Activated CD8-positive, alpha-beta memory T cell treated with anti-CD3 and anti-CD28 coated beads, Interleukin-2, amount 10 ng/mL, durations not matched to agents 7 days and 5 days (primary cell): ENCODE results near the gene RASL12. TPM values are rescaled to one million over a fixed set of nuclear protein-coding genes. Genes with fewer than 3 reads are reported as not detected.
"Not testable (repeated sequence)": the region's sequence is repeated elsewhere in the genome, so short reads cannot be mapped to it uniquely, and the experiment has no call there.

Experiments used
- ATAC-seq: fragments of 150-1000 bp; cut with Tn5 transposase; one replicate; pipeline ENCODE4 v1.10.0; 2021; ENCODE audit warnings: moderate library complexity
- CTCF ChIA-PET: fragments of 350-600 bp; sonication (Branson Sonifier 250); formaldehyde crosslinking; loops from one replicate; lab custom pipeline; 2021; ENCODE audit warnings: antibody characterized with exemption; lab: Charles Lee
- DNase-seq: peaks from one replicate; pipeline ENCODE4 v3.0.0-alpha.2; 2020
- H3K27ac Mint-ChIP-seq: one replicate; pipeline ENCODE4 v1.8.0; 2021; ENCODE audit warnings: mild to moderate bottlenecking, mixed read lengths
- H3K27me3 Mint-ChIP-seq: one replicate; pipeline ENCODE4 v1.8.0; 2021; ENCODE audit warnings: mixed read lengths
- H3K36me3 Mint-ChIP-seq: one replicate; pipeline ENCODE4 v1.8.0; 2021; ENCODE audit warnings: mild to moderate bottlenecking, mixed read lengths
- H3K4me1 Mint-ChIP-seq: one replicate; pipeline ENCODE4 v1.8.0; 2021; ENCODE audit warnings: mixed read lengths
- H3K4me3 Mint-ChIP-seq: one replicate; pipeline ENCODE4 v1.8.0; 2021; ENCODE audit warnings: mild to moderate bottlenecking, moderate library complexity, mixed read lengths
- H3K9me3 Mint-ChIP-seq: one replicate; pipeline ENCODE4 v1.8.0; 2022; ENCODE audit warnings: low read depth, mixed read lengths
- total RNA-seq, 2 experiments: library from RNA; stranded (reverse); gene quantifications; one replicate each; pipeline ENCODE4 v1.2.3, GENCODE V29; 2021

The RASL12 gene
- total RNA-seq, 2 experiments from 2014 or later: not detected

GRCh38 chr15:65097651-65098263, 30.0 kb upstream of the RASL12 start:
- DNase-seq (no peak), ATAC-seq (no peak)
- Mint-ChIP-seq H3K4me1 (peaks cover 4% of the 10 kb centered on the region), H3K27ac (no peak overlapping the region), H3K4me3 (no peak overlapping the region), H3K36me3 (no peaks in the 10 kb centered on the region), H3K9me3 (no peaks in the 10 kb centered on the region), H3K27me3 (no peaks in the 10 kb centered on the region)
- CTCF ChIA-PET: no interaction called here

- Mint-ChIP-seq H3K27ac (no peak overlapping the region), H3K4me3 (no peak overlapping the region), H3K27me3 (no peaks in the 10 kb centered on the region), H3K36me3 (no peaks in the 10 kb centered on the region), H3K4me1 (peaks cover 4% of the 10 kb centered on the region), H3K9me3 (no peaks in the 10 kb centered on the region)
- no peak for ATAC-seq
- CTCF ChIA-PET: no interaction called here
- no peak for DNase-seq
Observed at GRCh38 chr15:65096481-65097385, 28.9 kb upstream of the RASL12 start.

- Mint-ChIP-seq H3K4me3 (no peak overlapping the region), H3K36me3 (no peaks in the 10 kb centered on the region), H3K27ac (no peak overlapping the region), H3K4me1 (no peaks in the 10 kb centered on the region), H3K9me3 (no peaks in the 10 kb centered on the region), H3K27me3 (no peaks in the 10 kb centered on the region)
- no peak for DNase-seq
- no peak for ATAC-seq
- CTCF ChIA-PET: no interaction called here
Observed at GRCh38 chr15:65095747-65096104, 27.9 kb upstream of the RASL12 start.

GRCh38 chr15:65095011-65095746, 27.4 kb upstream of the RASL12 start:
- CTCF ChIA-PET: no interaction called here
- Mint-ChIP-seq H3K4me1 (no peaks in the 10 kb centered on the region), H3K27me3 (no peaks in the 10 kb centered on the region), H3K27ac (no peak overlapping the region), H3K36me3 (no peaks in the 10 kb centered on the region), H3K4me3 (no peak overlapping the region), H3K9me3 (no peaks in the 10 kb centered on the region)
- ATAC-seq (no peak), DNase-seq (no peak)

- no peaks in the 10 kb centered on the region for H3K36me3 Mint-ChIP-seq
- no peak overlapping the region for H3K27ac Mint-ChIP-seq
- no peak overlapping the region for H3K4me3 Mint-ChIP-seq
- no peak for DNase-seq
- H3K4me1 Mint-ChIP-seq: no peaks in the 10 kb centered on the region
- CTCF ChIA-PET: no interaction called here
- no peaks in the 10 kb centered on the region for H3K27me3 Mint-ChIP-seq
- no peaks in the 10 kb centered on the region for H3K9me3 Mint-ChIP-seq
- no peak for ATAC-seq
Observed at GRCh38 chr15:65094294-65094995, 26.7 kb upstream of the RASL12 start.

GRCh38 chr15:65093793-65094170, 26.0 kb upstream of the RASL12 start:
- H3K27me3 Mint-ChIP-seq, H3K4me3 Mint-ChIP-seq, CTCF ChIA-PET, ATAC-seq, H3K4me1 Mint-ChIP-seq, DNase-seq, H3K36me3 Mint-ChIP-seq, H3K27ac Mint-ChIP-seq, H3K9me3 Mint-ChIP-seq: not testable (repeated sequence)

GRCh38 chr15:65092911-65093792, 25.4 kb upstream of the RASL12 start:
- CTCF ChIA-PET: interaction anchor here (1.4 kb wide), 1 partner anchor 8 kb away, joined by 5 read pairs; no protein-coding TSS in a partner anchor
- Mint-ChIP-seq H3K4me3 (no peak overlapping the region), H3K36me3 (no peaks in the 10 kb centered on the region), H3K27me3 (no peaks in the 10 kb centered on the region), H3K4me1 (no peaks in the 10 kb centered on the region), H3K9me3 (no peaks in the 10 kb centered on the region), H3K27ac (no peak overlapping the region)
- ATAC-seq: no peak
- no peak for DNase-seq

- H3K27ac Mint-ChIP-seq: no peak overlapping the region
- no peaks in the 10 kb centered on the region for H3K9me3 Mint-ChIP-seq
- H3K4me1 Mint-ChIP-seq: no peaks in the 10 kb centered on the region
- ATAC-seq (no peak), DNase-seq (no peak)
- CTCF ChIA-PET: interaction anchor here (1.4 kb wide), 1 partner anchor 9 kb away, joined by 5 read pairs; no protein-coding TSS in a partner anchor
- no peaks in the 10 kb centered on the region for H3K27me3 Mint-ChIP-seq
- H3K36me3 Mint-ChIP-seq: no peaks in the 10 kb centered on the region
- no peak overlapping the region for H3K4me3 Mint-ChIP-seq
Observed at GRCh38 chr15:65091946-65092770, 24.4 kb upstream of the RASL12 start.

GRCh38 chr15:65089206-65089824, 21.5 kb upstream of the RASL12 start:
- CTCF ChIA-PET: interaction anchor here (0.7 to 1.5 kb wide), 2 partner anchors 12 to 311 kb away, joined by 3 read pairs; no protein-coding TSS in a partner anchor
- no peak for DNase-seq
- Mint-ChIP-seq H3K4me3 (no peak overlapping the region), H3K36me3 (no peaks in the 10 kb centered on the region), H3K27ac (no peak overlapping the region), H3K27me3 (peaks cover 2% of the 10 kb centered on the region), H3K4me1 (peaks cover 10% of the 10 kb centered on the region), H3K9me3 (no peaks in the 10 kb centered on the region)
- ATAC-seq: no peak

GRCh38 chr15:65088643-65089021, 20.8 kb upstream of the RASL12 start:
- H3K4me3 Mint-ChIP-seq: no peak overlapping the region
- H3K36me3 Mint-ChIP-seq: no peaks in the 10 kb centered on the region
- H3K4me1 Mint-ChIP-seq: peaks cover 10% of the 10 kb centered on the region
- peaks cover 9% of the 10 kb centered on the region for H3K27me3 Mint-ChIP-seq
- ATAC-seq (no peak), DNase-seq (no peak)
- CTCF ChIA-PET: interaction anchor here (1.5 kb wide), 1 partner anchor 13 kb away, joined by 3 read pairs; no protein-coding TSS in a partner anchor
- no peaks in the 10 kb centered on the region for H3K9me3 Mint-ChIP-seq
- H3K27ac Mint-ChIP-seq: no peak overlapping the region

- peaks cover 10% of the 10 kb centered on the region for H3K4me1 Mint-ChIP-seq
- no peaks in the 10 kb centered on the region for H3K36me3 Mint-ChIP-seq
- peaks cover 11% of the 10 kb centered on the region for H3K27me3 Mint-ChIP-seq
- CTCF ChIA-PET: no interaction called here
- H3K27ac Mint-ChIP-seq: no peak overlapping the region
- H3K4me3 Mint-ChIP-seq: no peak overlapping the region
- ATAC-seq (no peak), DNase-seq (no peak)
- H3K9me3 Mint-ChIP-seq: no peaks in the 10 kb centered on the region
Observed at GRCh38 chr15:65087873-65088642, 20.3 kb upstream of the RASL12 start.
